Measurements from ENCODE around the gene OR2V2.

The OR2V2 gene

DNA sequence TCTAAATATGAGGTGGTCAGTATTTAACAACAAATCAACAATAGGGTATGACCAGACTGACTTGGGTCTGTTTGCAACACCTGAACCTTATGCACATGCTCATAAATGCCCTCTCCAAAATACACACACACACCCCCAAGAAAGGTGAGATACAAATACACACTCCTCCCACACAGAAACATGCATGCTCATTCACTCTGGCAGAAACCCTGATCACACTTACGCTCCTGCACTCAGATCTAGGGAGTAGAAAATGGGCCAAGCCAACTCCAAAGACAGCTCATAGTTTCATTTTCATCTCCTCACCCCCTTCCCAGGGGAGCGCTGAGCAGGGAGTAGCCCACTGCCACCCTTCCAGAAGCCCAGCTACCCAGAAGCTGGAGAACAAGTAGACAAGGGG, 46.3 kb downstream of the OR2V2 start:
- no peak for DNase-seq

DNA sequence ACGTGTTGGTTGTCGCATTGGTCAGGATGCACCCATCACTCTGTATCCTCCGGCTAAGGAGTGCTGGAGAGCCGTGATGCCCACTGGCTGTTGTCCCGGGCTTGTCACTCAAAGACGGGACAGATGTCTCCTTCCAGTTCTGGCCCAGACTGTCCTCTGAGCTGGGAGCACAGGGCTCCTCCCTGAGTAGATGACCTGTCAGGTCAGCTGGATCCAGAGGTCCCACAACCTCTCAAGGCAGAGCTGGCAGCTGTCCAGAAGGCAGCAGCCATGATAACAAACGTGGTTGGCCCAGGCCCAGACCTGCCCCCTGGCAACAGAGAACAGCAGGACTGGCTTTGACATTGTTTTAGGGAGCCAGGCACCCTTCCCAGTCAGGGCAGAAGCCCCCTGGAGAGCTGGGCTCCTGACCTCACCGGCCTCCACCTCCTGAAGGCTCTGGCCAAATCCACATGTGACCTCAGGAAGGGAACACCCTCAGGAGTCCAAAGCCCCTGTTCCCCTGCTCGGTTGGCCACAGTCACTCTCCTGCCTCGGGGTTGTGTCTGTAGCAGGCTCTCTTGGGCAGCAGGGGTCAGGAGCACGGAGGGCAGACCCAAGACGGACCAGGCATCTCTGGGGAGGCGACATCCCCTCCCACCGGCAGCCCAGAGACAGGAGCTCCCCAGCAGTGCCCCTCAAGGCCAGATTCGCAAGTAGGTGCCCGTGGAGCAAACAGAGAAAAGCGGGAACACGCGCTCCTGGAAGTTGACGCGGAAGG, 47.3 kb downstream of the OR2V2 start:
- DNase-seq = no peak

DNA sequence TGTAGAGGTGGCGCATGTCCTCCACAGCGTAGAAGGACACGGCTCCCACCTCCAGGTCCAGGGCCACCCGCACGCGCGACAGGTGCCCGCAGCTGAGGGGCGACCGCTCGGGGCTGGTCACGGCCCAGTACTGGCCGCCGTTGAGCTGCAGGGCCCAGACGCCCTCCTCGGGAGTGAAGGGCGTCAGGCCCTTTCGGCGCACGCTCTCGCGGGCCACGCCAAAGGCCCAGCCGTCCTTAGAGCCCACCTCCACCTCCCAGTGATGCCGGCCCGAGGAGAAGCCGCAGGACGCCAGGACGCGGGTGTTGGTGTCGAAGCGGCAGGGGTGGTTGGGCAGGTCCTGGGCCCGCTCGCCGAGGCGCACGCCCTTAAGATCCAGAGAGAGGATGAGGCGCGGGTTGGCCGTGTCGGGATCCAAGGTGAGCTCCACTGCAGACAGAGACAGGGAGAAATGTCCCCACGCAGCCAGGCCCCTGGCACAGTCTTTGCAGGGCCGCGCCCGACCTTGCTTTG, 47.9 kb downstream of the OR2V2 start:
- DNase-seq = no peak

DNA sequence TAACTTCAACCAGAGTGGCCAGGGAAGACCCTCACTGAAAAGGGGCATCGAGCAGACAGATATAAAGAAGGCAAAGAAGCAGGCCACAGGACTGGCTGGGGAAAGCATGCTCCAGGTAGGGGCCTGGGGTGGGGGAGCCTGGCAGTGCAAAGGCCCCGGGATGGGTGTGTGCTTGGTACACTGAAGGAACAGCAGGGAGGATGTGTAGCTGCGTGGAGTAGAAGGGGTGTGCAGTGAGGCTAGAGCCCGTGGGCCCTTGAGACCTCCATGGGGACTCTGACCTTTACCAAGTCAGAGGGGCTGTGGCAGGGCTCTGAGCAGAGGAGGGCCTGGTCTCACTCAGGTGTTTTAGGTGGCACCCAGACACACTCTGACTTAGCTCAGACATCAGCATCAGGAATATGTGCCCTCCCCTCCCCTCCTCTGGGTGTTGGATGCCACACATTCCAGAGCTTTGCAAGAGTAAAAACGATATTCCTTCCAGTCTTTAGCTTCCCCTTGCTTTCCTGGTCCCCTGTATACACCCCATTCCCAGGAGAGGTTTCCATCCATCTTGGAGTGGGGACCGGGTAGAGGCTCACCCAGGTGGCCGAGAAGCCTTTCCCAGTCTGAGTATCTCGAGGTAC, 50.1 kb downstream of the OR2V2 start:
- DNase-seq = no peak

DNA sequence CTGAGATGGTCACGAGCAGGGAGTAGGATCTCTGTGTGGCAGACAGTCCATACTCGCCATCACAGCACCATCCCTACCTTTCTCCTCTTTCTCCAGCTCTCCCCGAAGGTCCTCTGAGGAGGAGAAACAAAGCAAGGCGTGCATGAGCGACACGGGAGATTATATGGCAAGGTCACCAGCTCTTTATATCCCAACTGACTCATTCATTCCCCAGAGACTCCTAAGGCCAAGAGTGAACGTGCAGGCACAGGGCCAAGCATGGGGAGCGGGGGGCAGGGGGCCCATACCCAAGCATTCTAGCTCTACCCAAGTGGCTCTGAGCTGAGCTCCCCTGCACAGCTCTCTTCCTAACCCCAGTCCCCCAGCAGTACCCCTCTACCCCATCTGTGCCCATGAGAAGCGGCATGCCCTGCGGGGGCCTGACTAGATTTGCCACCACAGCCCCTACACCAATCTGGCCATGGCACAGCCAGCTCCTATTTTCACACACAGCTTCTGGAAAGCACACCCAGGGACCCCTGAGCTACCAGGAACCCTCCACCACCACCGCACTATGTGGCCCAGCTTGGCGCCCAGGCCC, 50.8 kb downstream of the OR2V2 start:
- no peak for DNase-seq

DNA sequence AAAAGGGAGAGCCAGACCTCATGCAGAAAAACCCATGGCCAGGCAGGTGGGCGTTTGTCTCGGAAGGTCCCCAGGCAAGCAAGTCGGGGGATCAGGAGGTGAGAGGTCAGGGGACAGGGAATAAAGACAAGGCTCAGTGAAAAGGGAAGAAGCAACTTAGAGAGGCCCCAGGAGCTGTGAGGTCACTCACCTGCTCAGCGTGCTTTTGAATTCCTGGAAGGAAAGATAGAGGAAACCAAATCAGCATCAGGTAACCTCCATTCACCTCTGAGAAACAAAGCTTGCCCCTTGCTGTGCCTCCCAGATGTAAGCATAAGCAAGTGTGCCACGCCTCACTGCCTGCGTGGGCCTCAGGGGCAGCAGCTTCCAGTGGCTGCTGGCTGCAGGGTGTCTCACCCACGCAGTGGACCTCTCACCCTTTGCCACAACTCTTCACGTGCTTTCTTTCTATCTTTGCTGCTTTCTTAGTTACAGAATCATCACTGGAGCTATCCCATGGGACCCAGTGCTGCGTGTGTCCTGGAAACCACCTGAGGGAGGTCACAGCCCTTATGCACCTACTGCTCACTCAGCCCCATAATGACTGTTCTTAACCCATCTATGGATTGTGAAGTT, 51.6 kb downstream of the OR2V2 start:
- no peak for DNase-seq

DNA sequence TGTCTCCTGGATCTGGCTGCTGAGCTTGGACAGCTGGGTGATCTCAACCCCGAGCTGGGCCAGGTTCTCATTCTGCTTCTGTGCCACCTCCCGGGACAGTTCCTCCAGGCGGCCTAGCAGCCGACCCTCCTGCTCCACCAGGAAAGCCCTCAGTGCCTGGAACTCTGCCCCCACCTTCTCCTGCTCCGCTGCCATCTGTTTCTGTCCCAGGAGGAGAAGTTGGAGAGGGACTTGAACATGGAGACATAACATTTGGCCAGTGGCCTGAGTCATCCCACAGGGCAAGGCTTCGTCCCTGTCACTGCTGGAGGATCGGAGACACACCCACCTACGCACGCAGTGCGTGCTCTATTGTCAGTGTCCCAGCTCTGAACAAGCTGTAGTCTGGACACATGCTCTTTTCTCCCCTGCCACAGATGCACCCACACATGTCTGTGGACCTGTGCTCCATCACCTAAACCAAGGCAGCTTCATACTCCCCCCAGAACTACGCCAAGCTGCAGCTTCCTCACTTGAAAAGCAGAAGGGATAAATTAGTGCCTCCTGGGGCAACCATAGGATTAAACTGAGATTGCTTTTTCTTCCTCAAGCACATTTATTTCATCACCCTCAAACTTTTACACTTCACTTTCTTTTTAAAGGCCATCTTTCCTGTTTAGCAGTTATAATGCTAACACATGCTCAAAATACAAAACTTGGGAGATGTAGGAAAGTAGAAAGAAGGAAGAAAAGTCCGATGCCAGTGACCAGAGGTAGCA, 52.7 kb downstream of the OR2V2 start:
- DNase-seq = no peak

DNA sequence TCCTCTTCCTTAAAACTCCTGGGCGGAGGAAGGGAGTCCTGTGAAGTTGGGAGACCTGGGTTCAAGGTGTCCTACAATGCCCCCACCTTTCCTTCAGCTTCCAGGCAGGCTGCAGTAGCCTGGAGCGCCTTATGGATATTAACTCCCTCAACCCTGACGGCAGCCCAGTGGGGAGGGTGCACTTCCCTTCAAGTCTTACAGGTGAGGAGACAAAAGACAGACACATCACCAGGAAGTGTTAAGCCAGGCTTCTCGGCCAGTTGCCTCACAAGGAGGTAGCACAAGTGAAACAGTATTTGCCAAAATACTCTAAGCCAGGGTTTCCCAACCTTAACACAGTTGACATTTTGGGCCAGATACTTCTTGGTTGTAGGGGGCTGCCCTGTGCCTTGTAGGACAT, 53.4 kb downstream of the OR2V2 start:
- no peak for DNase-seq

DNA sequence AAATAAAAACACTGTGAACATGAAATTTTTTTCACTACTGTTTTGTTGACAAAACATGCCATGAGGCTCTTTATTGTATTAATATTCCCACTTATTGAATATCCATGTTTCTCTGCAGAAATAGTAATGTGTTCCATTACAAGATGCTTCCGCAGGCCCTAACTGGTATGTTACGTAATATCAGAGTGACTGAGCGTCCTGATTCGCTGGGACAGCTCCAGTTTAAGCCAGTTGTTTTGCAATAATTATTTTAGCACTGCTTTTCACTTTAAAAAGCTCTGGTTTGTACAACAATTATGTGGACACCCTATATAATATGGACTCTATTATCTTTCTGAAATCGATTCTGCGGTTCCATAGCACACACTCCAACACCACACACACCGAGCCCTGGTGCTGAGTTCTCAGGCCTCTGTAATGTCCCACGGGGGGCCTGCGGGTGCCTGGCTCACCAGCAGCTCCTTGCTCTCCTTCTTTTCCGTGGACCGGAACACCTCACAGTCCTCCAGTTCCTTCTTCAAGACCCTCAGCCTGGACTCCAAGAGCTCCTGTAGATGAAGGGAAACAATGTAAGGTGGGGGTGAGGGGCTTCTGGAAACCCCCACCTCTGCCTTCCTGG, 55.8 kb downstream of the OR2V2 start:
- DNase-seq = no peak

DNA sequence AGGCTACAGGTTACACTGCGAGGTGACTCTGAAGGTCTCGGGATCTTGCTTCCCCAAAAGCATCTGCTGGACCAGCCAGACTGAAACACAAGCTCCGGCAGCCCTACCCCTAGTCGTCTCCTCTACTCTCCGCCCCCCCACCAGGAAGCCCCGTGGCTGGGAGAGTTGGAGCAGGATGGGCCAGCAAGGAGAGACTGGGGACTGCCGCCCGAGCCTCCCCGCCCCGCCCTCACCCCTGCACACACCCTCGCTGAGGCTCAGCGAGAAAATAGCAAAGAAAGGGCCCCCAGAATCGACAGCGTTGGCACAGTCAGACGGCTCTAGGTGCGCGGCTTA, 56.4 kb downstream of the OR2V2 start:
- no peak for DNase-seq

DNA sequence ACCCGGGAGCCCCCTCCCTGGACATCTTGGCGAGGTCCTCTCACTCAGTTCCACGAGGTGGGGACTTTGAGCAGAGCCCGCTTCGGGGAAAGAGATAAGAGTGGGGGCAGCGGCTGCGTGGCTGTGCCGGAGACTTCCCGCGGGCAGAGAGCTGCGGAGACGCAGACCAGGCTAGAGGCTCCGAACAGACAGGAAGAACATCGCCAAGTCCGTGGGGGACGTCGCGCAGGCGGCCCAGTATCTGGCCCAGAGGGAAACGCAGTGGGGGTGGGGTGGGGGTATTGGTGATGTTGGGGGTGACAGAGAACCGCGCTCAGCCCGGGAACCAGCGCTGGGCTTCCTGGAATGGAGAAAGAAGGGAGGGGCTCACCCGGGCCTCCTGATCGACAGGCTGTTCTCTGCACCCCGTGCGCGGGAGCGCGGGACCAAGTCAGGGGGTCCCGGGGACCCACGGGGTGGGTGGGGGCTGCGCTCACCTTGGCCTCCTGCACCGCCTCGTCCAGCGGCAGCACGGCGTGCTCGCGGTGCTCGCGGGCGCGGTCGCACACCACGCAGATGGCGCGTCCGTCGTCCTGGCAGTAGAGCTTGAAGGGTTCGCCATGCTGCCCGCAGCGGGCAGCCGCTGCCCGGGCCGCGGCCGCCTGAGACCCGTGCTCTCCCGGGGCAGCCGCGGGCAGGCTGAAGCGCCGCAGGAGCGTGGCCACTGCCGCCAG, 56.9 kb downstream of the OR2V2 start:
- DNase-seq = no peak

DNA sequence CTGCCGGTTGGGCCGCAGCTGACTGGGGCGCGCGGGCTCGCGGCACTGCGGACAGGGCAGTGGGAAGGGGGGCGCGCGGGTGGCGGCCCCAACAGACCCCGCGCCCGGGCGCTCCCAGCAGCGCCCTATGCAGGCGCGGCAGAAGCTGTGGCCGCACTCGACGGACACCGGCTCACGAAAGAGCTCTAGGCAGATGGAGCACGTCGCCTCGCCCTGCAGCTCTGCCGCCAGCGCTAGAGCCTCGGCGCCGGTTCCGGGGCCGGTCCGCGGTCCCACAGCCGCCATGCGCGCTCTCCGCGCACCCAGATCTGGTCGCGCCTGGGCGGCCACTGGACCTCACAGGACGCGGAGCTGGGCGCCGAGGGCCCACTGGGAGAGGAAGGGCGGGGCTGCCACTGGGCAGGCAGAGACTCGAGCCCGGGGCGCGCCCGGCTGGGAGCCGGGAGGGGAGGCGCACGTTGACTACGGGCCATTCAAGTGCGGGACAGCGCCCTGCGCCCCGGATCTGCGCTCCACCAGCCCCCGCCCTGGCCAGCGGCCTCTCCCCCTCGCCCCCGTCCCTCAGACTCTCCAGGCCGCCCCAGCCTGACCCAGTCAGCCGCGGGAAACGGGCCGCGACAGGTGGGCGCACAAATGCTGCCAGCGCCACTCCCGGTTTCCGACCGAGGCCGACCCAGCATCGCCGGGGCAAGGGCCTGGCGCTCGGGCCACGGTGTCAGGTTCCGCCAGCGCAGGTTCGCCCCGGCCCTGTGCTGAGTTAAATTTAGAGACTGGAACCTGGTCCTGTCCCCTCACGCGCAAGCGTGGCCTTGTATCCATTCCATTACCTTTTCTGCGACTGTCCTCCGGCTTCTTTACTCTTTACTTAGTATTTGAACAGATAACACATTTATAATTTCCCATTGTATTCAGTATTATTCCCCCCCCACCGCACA, 57.7 kb downstream of the OR2V2 start, which contains the start of gene TRIM7:
TSS of gene TRIM7 (minus strand) at position 371 of the 935 bp plus-strand sequence. CDS start at position 285, 86 bp downstream.
- no peak for DNase-seq

DNA sequence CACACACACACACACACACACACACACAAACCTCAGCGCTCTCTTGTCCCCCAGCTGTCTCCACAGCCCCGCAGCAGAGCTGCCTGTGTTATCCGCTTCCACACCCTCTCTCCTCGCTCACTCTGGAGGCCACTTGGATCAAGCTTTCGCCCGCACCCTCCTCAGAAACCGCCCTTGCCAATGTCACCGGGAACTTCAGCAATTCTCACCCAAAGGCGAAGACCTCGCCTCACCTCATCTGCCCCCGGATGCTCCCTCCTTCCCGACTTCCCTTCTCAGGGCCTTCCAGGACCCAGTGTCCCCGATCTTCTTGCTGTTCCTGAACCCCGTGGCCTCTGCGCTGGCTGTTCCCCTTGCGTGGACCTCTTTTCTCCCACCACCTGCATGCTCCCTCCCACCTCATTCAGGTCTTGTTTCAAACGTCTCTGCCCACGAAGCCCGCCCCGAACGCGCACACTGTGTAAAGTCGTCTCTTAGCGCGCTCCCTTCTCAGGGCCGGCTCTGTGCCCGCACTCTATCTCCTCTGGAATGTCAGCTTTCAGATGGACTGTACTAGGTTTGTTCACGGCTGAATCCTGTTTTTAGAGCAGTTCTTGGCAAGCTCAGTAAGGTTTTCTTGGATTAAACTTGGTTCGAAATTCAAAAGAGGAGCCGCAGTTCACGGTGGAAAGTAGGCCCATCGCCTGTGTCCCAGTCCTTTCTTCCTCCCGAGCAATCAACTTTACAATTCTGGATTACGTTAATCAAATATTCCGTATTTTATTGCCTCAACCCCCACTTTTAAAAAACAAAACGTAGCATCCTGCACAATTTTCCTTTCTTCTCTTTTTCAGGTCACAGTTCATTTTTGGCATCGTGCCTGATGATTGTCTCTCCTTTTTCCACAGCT, 58.6 kb downstream of the OR2V2 start:
- DNase-seq = no peak

DNA sequence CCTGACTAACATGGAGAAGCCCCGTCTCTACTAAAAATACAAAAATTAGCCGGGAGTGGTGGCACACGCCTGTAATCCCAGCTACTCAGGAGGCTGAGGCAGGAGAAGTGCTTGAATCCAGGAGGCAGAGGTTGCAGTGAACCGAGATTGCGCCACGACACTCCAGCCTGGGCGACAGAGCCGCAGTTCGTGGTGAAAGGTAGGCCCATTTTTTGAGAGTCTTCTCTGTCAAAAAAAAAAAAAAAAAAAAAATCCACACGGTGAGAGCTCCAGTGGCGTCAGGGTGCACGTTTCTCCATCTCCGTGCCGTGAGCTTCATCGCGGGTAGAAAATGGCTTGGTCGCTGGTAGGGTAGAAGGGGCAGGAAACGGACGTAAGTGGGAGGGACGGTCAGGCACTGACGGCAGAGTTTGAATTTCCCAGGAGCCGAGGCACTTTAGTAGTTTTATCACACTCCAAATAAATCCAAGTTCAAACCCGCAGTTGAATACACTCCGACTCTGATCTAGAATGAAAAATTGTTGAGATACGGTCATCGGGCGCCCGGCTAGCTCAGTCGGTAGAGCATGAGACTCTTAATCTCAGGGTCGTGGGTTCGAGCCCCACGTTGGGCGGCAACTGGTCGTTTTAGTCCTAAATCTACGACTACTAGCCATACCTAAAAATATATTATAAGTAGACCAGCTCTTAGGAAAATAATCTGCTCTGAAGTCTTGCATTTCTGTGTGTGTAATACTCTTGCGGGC, 60.0 kb downstream of the OR2V2 start:
- DNase-seq = no peak

DNA sequence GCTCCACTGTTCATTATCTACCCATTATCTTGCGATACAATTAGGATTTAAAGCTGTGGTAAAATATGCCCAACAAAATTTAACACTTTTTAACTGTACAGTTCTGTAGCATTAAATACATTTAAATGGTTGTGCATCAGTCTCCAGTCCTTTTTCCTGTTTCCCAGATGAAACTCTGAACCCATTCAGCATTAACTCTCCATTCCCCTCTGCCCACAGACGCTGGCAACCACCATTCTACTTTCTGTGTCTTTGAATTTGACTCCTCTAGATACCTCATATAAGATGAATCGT, 60.5 kb downstream of the OR2V2 start:
- no peak for DNase-seq

Measured in NCI-H1436 (cell line).